Measurements from ENCODE around the gene FXYD3.
A peak's percentile ranks its signal among the peaks of the same experiment; 100 is the strongest.
"Not testable (repeated sequence)": the region's sequence is repeated elsewhere in the genome, so short reads cannot be mapped to it uniquely, and the experiment has no call there.

Gene FXYD3

DNA sequence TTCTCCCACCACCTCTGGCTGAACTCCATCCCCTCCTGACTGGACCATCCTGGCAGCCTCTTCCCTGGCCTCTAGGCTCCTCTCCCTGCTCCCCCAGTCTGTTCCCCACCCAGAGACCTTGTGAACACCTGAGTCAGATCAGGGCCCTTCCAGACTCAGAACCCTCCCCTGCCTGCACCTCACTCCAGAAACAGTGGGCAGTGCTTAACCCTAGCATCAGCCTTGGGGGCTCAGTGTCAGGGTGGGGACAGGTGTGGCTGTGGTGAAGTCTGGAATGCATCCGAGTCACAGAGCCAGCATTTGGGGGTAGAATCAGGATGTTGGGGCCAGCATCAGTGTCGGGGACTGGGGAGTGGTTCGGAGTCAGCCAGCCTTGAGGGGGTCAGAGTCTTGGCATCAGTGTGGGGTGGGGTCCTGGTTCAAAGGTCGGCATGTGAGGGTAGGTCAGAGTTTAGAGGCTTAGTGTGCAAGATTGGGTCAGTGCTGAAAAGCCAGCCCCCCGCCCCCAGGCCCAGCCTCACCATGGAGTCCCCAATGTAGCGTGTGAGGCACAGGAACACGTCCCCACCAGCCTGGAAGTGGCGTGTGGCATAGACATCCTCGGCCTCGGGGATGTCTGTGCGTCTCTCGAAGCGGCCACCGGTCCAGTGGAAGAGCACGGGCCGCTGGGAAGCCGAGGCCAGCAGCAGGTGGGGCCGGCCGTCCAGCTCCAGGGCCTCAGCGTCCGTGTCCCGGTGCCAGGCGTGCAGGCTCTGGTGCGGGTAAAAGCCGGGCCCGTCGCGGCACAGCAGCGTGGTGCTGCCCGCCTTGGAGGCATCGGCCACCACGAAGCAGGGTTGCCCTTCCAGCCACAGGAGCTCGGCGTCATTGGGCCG is 10.4 kb downstream of the FXYD3 start:
- no peak for DNase-seq
- Mint-ChIP-seq H3K4me3 (no peak overlapping the region), H3K27ac (peak overlapping the region; percentile 49), H3K9me3 (no peaks in the 10 kb centered on the region), H3K4me1 (peaks cover 50% of the 10 kb centered on the region), H3K27me3 (ENCODE audit: low read depth, poor library complexity) (peaks cover 4% of the 10 kb centered on the region), H3K36me3 (ENCODE audit: low read depth) (no peaks in the 10 kb centered on the region)
- TF ChIP-seq, protein P1, sequence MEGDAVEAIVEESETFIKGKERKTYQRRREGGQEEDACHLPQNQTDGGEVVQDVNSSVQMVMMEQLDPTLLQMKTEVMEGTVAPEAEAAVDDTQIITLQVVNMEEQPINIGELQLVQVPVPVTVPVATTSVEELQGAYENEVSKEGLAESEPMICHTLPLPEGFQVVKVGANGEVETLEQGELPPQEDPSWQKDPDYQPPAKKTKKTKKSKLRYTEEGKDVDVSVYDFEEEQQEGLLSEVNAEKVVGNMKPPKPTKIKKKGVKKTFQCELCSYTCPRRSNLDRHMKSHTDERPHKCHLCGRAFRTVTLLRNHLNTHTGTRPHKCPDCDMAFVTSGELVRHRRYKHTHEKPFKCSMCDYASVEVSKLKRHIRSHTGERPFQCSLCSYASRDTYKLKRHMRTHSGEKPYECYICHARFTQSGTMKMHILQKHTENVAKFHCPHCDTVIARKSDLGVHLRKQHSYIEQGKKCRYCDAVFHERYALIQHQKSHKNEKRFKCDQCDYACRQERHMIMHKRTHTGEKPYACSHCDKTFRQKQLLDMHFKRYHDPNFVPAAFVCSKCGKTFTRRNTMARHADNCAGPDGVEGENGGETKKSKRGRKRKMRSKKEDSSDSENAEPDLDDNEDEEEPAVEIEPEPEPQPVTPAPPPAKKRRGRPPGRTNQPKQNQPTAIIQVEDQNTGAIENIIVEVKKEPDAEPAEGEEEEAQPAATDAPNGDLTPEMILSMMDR (IDR thresholded peaks at IDR 0.05) = no peak

DNA sequence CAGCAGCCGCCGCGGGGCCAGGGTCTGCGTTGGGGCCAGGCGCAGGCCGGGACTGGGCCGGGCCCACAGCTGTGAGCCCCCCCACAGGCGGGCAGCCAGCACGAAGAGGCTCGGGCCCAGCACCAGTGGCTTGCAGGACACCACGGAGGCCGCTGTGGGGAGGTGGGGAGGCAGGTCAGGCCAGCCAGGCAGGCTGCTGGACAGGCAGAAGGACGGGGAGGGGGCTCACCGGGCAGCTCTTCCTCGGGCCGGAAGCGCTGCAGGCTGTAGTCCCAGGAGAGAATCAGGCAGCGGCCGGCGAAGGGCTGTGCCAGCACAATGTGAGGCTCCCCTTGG is 11.0 kb downstream of the FXYD3 start:
- TF ChIP-seq, protein P1 (IDR thresholded peaks at IDR 0.05) = no peak
- Mint-ChIP-seq H3K9me3 (no peaks in the 10 kb centered on the region), H3K27me3 (ENCODE audit: low read depth, poor library complexity) (peaks cover 4% of the 10 kb centered on the region), H3K36me3 (ENCODE audit: low read depth) (no peaks in the 10 kb centered on the region), H3K27ac (no peak overlapping the region), H3K4me3 (no peak overlapping the region), H3K4me1 (peaks cover 50% of the 10 kb centered on the region)
- peak; percentile 38 for DNase-seq

DNA sequence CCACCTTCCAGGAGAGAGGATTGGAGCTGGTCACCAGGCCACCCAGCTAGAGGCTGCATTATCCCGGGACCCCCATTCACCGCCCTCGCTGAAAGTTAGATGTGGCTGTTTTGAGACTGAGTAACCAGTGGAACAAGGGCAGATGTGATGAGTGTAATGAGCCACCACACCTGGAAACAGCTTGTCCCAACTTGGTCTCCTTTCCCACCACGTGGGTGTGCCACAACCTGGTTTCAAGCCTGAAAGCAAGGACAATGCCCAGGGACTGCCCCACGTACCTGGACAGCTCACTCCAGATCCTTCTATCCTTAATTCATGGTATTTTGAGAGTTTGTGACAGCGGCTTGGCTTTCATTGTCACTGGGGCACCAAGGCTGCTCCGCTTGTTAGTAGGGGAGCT is 12.2 kb downstream of the FXYD3 start:
- no peak for DNase-seq
- Mint-ChIP-seq H3K27ac (no peak overlapping the region), H3K4me3 (no peak overlapping the region), H3K27me3 (ENCODE audit: low read depth, poor library complexity) (peaks cover 3% of the 10 kb centered on the region), H3K9me3 (no peaks in the 10 kb centered on the region), H3K36me3 (ENCODE audit: low read depth) (no peaks in the 10 kb centered on the region), H3K4me1 (peaks cover 44% of the 10 kb centered on the region)
- TF ChIP-seq, protein P1 (IDR thresholded peaks at IDR 0.05) = no peak

DNA sequence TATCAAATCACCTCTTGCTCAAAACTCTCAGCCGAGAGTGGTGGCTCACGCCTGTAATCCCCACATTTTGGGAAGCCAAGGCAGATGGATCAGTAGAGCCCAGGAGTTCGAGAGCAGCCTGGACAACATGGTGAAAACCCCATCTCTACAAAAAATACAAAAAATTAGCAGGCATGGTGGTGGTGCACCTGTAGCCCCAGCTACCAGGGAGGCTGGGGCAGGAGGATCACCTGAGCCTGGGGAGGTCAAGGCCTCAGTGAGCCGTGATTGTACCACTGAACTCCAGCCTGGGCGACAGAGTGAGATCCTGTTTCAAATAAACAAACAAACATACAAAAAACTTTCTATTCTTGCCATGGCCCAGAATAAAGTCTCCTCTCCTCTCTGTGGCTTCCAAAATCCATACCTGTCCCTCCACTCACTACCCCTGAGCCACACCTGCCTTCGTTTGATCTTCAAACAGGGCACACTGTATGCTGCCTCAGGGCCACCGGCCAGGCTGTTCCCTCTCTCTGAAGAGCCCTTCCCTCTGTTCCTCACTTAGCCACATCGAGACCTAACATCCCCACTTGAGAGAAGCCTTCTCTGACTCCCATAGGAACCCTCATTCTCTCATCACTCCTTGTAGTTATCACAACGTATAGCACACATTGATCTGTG is 12.9 kb downstream of the FXYD3 start:
- TF ChIP-seq, protein P1 (IDR thresholded peaks at IDR 0.05) = no peak
- no peak for DNase-seq
- no peaks in the 10 kb centered on the region for H3K9me3 Mint-ChIP-seq
- peak overlapping the region; percentile 96 for H3K27ac Mint-ChIP-seq
- H3K4me3 Mint-ChIP-seq = no peak overlapping the region
- H3K27me3 Mint-ChIP-seq (ENCODE audit: low read depth, poor library complexity) = peaks cover 3% of the 10 kb centered on the region
- peaks cover 37% of the 10 kb centered on the region for H3K4me1 Mint-ChIP-seq
- no peaks in the 10 kb centered on the region for H3K36me3 Mint-ChIP-seq (ENCODE audit: low read depth)

DNA sequence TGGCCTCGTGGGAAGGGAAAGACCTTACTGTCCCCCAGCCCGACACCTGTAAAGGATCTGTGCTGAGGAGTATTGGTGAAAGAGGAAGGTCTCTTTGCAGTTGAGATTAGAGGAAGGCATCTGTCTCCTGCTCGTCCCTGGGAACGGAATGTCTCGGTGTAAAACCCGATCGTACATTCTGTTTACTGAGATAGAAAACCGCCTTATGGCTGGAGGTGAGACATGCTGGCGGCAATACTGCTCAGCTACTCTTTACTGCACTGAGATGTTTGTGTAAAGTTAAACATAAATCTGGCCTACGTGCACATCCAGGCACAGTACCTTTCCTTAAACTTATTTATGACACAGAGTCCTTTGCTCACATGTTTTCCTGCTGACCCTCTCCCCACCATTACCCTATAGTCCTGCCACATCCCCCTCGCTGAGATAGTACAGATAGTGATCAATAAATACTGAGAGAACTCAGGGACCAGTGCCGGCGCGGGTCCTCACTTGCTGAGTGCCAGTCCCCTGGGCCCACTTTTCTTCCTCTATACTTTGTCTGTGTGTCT is 14.2 kb downstream of the FXYD3 start:
- not testable (repeated sequence) for DNase-seq; H3K4me3 Mint-ChIP-seq; H3K36me3 Mint-ChIP-seq (ENCODE audit: low read depth); H3K27ac Mint-ChIP-seq; H3K9me3 Mint-ChIP-seq; H3K27me3 Mint-ChIP-seq (ENCODE audit: low read depth, poor library complexity)
- peaks cover 39% of the 10 kb centered on the region for H3K4me1 Mint-ChIP-seq
